Neuronal stem cell (in vitro differentiated cells): ENCODE data around the gene TPSD1.
"Not testable (repeated sequence)": the region's sequence is repeated elsewhere in the genome, so short reads cannot be mapped to it uniquely, and the experiment has no call there.

Source experiments
- DNase-seq: peaks from one replicate; pipeline ENCODE4 v3.0.0-alpha.2; 2013; ENCODE audit warnings: low spot score
- H2AFZ ChIP-seq: one replicate; pipeline ENCODE4 v1.6.1; 2013; ENCODE audit warnings: mild to moderate bottlenecking, low read length, inconsistent platforms
- H2AK5ac ChIP-seq: 2 replicates; pipeline ENCODE4 v1.6.1; 2013; ENCODE audit warnings: low read depth, mild to moderate bottlenecking, inconsistent platforms, low read length, moderate library complexity, mixed read lengths
- H2BK120ac ChIP-seq: 2 replicates; pipeline ENCODE4 v1.6.1; 2013; ENCODE audit warnings: low read depth, mild to moderate bottlenecking, inconsistent platforms, low read length, moderate library complexity, mixed read lengths
- H2BK12ac ChIP-seq: one replicate; pipeline ENCODE4 v1.6.1; 2013; ENCODE audit warnings: low read length, inconsistent platforms
- H2BK15ac ChIP-seq: 2 replicates; pipeline ENCODE4 v1.6.1; 2013; ENCODE audit warnings: mild to moderate bottlenecking, low read length, inconsistent platforms, mixed read lengths
- H2BK5ac ChIP-seq: one replicate; pipeline ENCODE4 v1.6.1; 2013; ENCODE audit warnings: inconsistent platforms, mild to moderate bottlenecking, low read length, moderate library complexity
- H3K14ac ChIP-seq: one replicate; pipeline ENCODE4 v1.6.1; 2013; ENCODE audit warnings: low read length, inconsistent platforms
- H3K18ac ChIP-seq: 2 replicates; pipeline ENCODE4 v1.6.1; 2013; ENCODE audit warnings: low read length, inconsistent platforms
- H3K23ac ChIP-seq: 2 replicates; pipeline ENCODE4 v1.6.1; 2013; ENCODE audit warnings: low read depth, mild to moderate bottlenecking, mixed read lengths, low read length, inconsistent platforms; ENCODE audit not compliant: poor library complexity
- H3K27ac ChIP-seq: replicated peaks from 3 replicates; pipeline ENCODE4 v1.5.1; 2013; ENCODE audit warnings: low read length, inconsistent platforms
- H3K27me3 ChIP-seq, 3 experiments: 2 replicates each; pipeline ENCODE4 v1.6.1; 2013; ENCODE audit warnings: low read length in 3 of 3, mild to moderate bottlenecking in 2 of 3, inconsistent platforms in 1 of 3, low read depth in 1 of 3, mixed read lengths in 1 of 3, moderate library complexity in 1 of 3; ENCODE audit not compliant: control insufficient read depth in 3 of 3, insufficient read depth in 3 of 3
- H3K36me3 ChIP-seq, 2 donors: replicated peaks in 1 of 2; 2 replicates each; pipeline ENCODE4 v1.6.1; 2013; ENCODE audit warnings: low read length in 2 of 2; ENCODE audit not compliant: control insufficient read depth in 2 of 2, insufficient read depth in 2 of 2
- H3K4ac ChIP-seq: 2 replicates; pipeline ENCODE4 v1.6.1; 2013; ENCODE audit warnings: inconsistent platforms, mild to moderate bottlenecking, low read length, moderate library complexity
- H3K4me1 ChIP-seq, 2 donors: 1 replicate in 1 of 2; 2 replicates in 1 of 2; pipeline ENCODE4 v1.6.1; 2013; ENCODE audit warnings: low read length in 2 of 2, low read depth in 1 of 2; ENCODE audit not compliant: control insufficient read depth in 2 of 2, insufficient read depth in 1 of 2
- H3K4me2 ChIP-seq: one replicate; pipeline ENCODE4 v1.6.1; 2013; ENCODE audit warnings: mild to moderate bottlenecking, low read length, inconsistent platforms; ENCODE audit not compliant: insufficient read depth, poor library complexity, severe bottlenecking
- H3K4me3 ChIP-seq, 2 donors: 2 replicates each; pipeline ENCODE4 v1.5.1; 2013; ENCODE audit warnings: low read length in 2 of 2, mild to moderate bottlenecking in 2 of 2, inconsistent platforms in 1 of 2, moderate library complexity in 1 of 2
- H3K79me1 ChIP-seq: one replicate; pipeline ENCODE4 v1.6.1; 2013; ENCODE audit warnings: low read depth, mild to moderate bottlenecking, inconsistent platforms, low read length, moderate library complexity
- H3K9ac ChIP-seq: one replicate; pipeline ENCODE4 v1.6.1; 2013; ENCODE audit warnings: mild to moderate bottlenecking, low read depth, low read length, inconsistent platforms; ENCODE audit not compliant: poor library complexity
- H3K9me3 ChIP-seq, 2 donors: replicated peaks in 1 of 2; 2 replicates each; pipeline versions ENCODE3 to v1.6.1; 2013; ENCODE audit warnings: low read length in 2 of 2, mild to moderate bottlenecking in 2 of 2, inconsistent platforms in 1 of 2, low read depth in 1 of 2, mixed read lengths in 1 of 2, moderate library complexity in 1 of 2; ENCODE audit not compliant: control insufficient read depth in 2 of 2, insufficient read depth in 1 of 2
- H4K8ac ChIP-seq: one replicate; pipeline ENCODE4 v1.6.1; 2013; ENCODE audit warnings: low read depth, mild to moderate bottlenecking, inconsistent platforms, low read length, moderate library complexity
- H4K91ac ChIP-seq: one replicate; pipeline ENCODE4 v1.6.1; 2013; ENCODE audit warnings: low read length, low read depth, mild to moderate bottlenecking, inconsistent platforms; ENCODE audit not compliant: poor library complexity
- WGBS, 2 donors: extraction: QIAGEN DNeasy Blood & Tissue Kit; methylation state at CpG; one replicate each; pipeline ENCODE4 v1.1.7; 2013; ENCODE audit warnings: missing lambda C conversion rate in 2 of 2, mixed read lengths in 1 of 2; ENCODE audit not compliant: insufficient read length in 2 of 2, insufficient replicate concordance in 1 of 2; ENCODE audit errors: extremely low coverage in 2 of 2; 5-methylcytosine and 5-hydroxymethylcytosine counted together

TPSD1 gene

GRCh38 chr16:1256296-1256873 lies 516 bp downstream of the TPSD1 start:
- not testable (repeated sequence) for H2BK12ac ChIP-seq, H3K4ac ChIP-seq, H2AK5ac ChIP-seq, H2BK5ac ChIP-seq, H3K79me1 ChIP-seq, H3K27ac ChIP-seq, H3K4me2 ChIP-seq, DNase-seq, H2BK15ac ChIP-seq, H3K18ac ChIP-seq, H4K8ac ChIP-seq, H3K9ac ChIP-seq, H2AFZ ChIP-seq, H2BK120ac ChIP-seq, H4K91ac ChIP-seq, H3K4me3 ChIP-seq, H3K9me3 ChIP-seq, H3K4me1 ChIP-seq, H3K36me3 ChIP-seq
- Histone ChIP-seq H3K14ac (peak overlapping the region; percentile 82), H3K27me3 (peaks cover 8 to 41% (median 27%) of the 10 kb centered on the region in 3 experiments), H3K23ac (peak overlapping the region; percentile 98)
- WGBS, 2 donors, result no CpG with 5 or more reads among the region's 23 CpGs

DNA sequence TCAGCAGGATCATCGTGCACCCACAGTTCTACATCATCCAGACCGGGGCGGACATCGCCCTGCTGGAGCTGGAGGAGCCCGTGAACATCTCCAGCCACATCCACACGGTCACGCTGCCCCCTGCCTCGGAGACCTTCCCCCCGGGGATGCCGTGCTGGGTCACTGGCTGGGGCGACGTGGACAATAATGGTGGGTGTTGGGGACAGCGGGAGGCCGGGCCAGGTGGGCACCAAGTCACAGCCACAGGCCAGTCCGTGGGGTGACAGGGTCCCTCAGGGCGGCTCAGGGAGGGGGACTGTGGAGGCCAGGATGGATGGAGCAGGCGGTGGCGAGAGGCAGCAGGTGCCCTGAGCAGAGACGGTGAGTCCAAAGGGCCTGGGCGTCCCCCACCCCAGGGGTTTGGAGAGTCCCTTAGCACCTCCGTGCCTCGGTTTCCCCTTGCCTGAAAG lies 1.0 kb downstream of the TPSD1 start:
- H3K9me3 ChIP-seq, result no peaks in the 10 kb centered on the region
- H3K23ac ChIP-seq, result peak overlapping the region; percentile 98
- peak overlapping the region; percentile 60 for H3K9ac ChIP-seq
- H3K14ac ChIP-seq, result peak overlapping the region; percentile 82
- H2BK15ac ChIP-seq, result peak overlapping the region; percentile 85
- peak overlapping the region; percentile 43 for H4K91ac ChIP-seq
- H2AFZ ChIP-seq, result no peak overlapping the region
- peak overlapping the region; percentile 43 for H4K8ac ChIP-seq
- H3K4me2 ChIP-seq, result no peak overlapping the region
- no peak for DNase-seq
- no peaks in the 10 kb centered on the region for H3K36me3 ChIP-seq
- H3K79me1 ChIP-seq, result peaks cover 4% of the 10 kb centered on the region
- peaks cover 0 to 2% of the 10 kb centered on the region in 2 donors for H3K4me1 ChIP-seq
- no peak overlapping the region for H3K4ac ChIP-seq
- H2BK5ac ChIP-seq, result no peak overlapping the region
- peak overlapping the region; percentile 92 for H2AK5ac ChIP-seq
- peak overlapping the region; percentile 57 for H3K18ac ChIP-seq
- H3K27me3 ChIP-seq, result peaks cover 11 to 46% (median 32%) of the 10 kb centered on the region in 3 experiments
- H3K27ac ChIP-seq, result no peak overlapping the region
- H2BK120ac ChIP-seq, result no peak overlapping the region
- H2BK12ac ChIP-seq, result peak overlapping the region; percentile 10
- no CpG with 5 or more reads among the region's 22 CpGs for WGBS, 2 donors
- no peak overlapping the region for H3K4me3 ChIP-seq

- peak overlapping the region; percentile 20 for H3K23ac ChIP-seq
- no peak overlapping the region for H2BK120ac ChIP-seq
- peak overlapping the region; percentile 85 for H2BK15ac ChIP-seq
- peak overlapping the region; percentile 38 for H3K18ac ChIP-seq
- H3K4me1 ChIP-seq, result peaks cover 0 to 2% of the 10 kb centered on the region in 2 donors
- H4K91ac ChIP-seq, result no peak overlapping the region
- no peak overlapping the region for H2AFZ ChIP-seq
- H3K4me3 ChIP-seq, result no peak overlapping the region
- H3K27me3 ChIP-seq, result peaks cover 11 to 54% (median 38%) of the 10 kb centered on the region in 3 experiments
- no peak overlapping the region for H2BK5ac ChIP-seq
- no peak overlapping the region for H2BK12ac ChIP-seq
- peak overlapping the region; percentile 6 for H4K8ac ChIP-seq
- DNase-seq, result no peak
- H3K9me3 ChIP-seq, result no peaks in the 10 kb centered on the region
- peaks cover 4% of the 10 kb centered on the region for H3K79me1 ChIP-seq
- H3K4ac ChIP-seq, result no peak overlapping the region
- WGBS, 2 donors, result no CpG with 5 or more reads among the region's 34 CpGs
- no peaks in the 10 kb centered on the region for H3K36me3 ChIP-seq
- peak overlapping the region; percentile 21 for H3K14ac ChIP-seq
- H2AK5ac ChIP-seq, result peak overlapping the region; percentile 92
- H3K9ac ChIP-seq, result peak overlapping the region; percentile 44
- H3K4me2 ChIP-seq, result no peak overlapping the region
- H3K27ac ChIP-seq, result no peak overlapping the region
Observed at GRCh38 chr16:1257561-1258224, 1.8 kb downstream of the TPSD1 start.

- Histone ChIP-seq H3K4me2 (no peak overlapping the region), H2BK12ac (no peak overlapping the region)
- no CpG with 5 or more reads among the region's 12 CpGs for WGBS, 2 donors
Observed at GRCh38 chr16:1258225-1258600, 2.3 kb downstream of the TPSD1 start.

More at GRCh38 chr16:1258225-1258600, 2.3 kb downstream of the TPSD1 start:
- peak overlapping the region; percentile 56 for H3K14ac ChIP-seq
- H3K27me3 ChIP-seq, result peaks cover 11 to 58% (median 38%) of the 10 kb centered on the region in 3 experiments
- H3K9me3 ChIP-seq, result no peaks in the 10 kb centered on the region
- H2BK120ac ChIP-seq, result no peak overlapping the region
- no peak overlapping the region for H2AK5ac ChIP-seq
- no peak overlapping the region for H2AFZ ChIP-seq
- no peak for DNase-seq
- H3K18ac ChIP-seq, result peak overlapping the region; percentile 38
- peaks cover 4% of the 10 kb centered on the region for H3K79me1 ChIP-seq
- H4K8ac ChIP-seq, result no peak overlapping the region
- H3K23ac ChIP-seq, result peak overlapping the region; percentile 20
- H3K4me3 ChIP-seq, result no peak overlapping the region
- H3K4me1 ChIP-seq, result peaks cover 0 to 2% of the 10 kb centered on the region in 2 donors
- peak overlapping the region; percentile 83 for H2BK15ac ChIP-seq
- H3K4ac ChIP-seq, result no peak overlapping the region
- no peak overlapping the region for H3K27ac ChIP-seq
- H3K36me3 ChIP-seq, result no peaks in the 10 kb centered on the region
- H4K91ac ChIP-seq, result no peak overlapping the region
- peak overlapping the region; percentile 50 for H3K9ac ChIP-seq
- no peak overlapping the region for H2BK5ac ChIP-seq
